K562 (cell line): ENCODE measurements around the gene MCC. TPM values are rescaled to one million over a fixed set of nuclear protein-coding genes. Genes with fewer than 3 reads are reported as not detected.

Experiments used
- ATAC-seq: fragments of 200-7000 bp; cut with Tn5 transposase; 3 replicates; pipeline ENCODE4 v1.9.1; 2020; ENCODE audit warnings: moderate library complexity
- BruUV-seq: library from RNA; stranded (reverse); fragments of 400-500 nt; replicated peaks from 2 replicates; lab custom pipeline; 2021; lab: Mats Ljungman, UMichigan
- CTCF ChIA-PET: fragments of 300-600 bp; formaldehyde crosslinking; extraction: SDS; loops from one replicate; lab custom pipeline; 2021; ENCODE audit warnings: low intra/inter-chr PET ratio; lab: Yijun Ruan, JAX
- POLR2A ChIA-PET: fragments of 300-600, 350-650 bp; sonication (Branson Sonifier 250); formaldehyde crosslinking; extraction: SDS; loops from one replicate; lab custom pipeline; 2021; ENCODE audit warnings: antibody characterized with exemption, inconsistent platforms; lab: Yijun Ruan, JAX
- DNase-seq, 4 experiments: peaks; one replicate each; pipeline versions ENCODE4 v3.0.0 to v3.0.0-alpha.2; 2011 to 2018; ENCODE audit warnings: low spot score in 3 of 4, mixed read lengths in 3 of 4; ENCODE audit errors: extremely low read depth in 1 of 4
- FAIRE-seq: peaks from 2 replicates; lab custom pipeline; 2011; peaks lifted over from hg19 to GRCh38; lab: Jason Lieb, UNC
- H2AFZ ChIP-seq: 2 replicates; pipeline ENCODE4 v1.6.0; 2011; ENCODE audit warnings: low read depth, low read length, control low read depth, inconsistent platforms
- H3K27ac ChIP-seq: fragments of 200-600 bp; 3 replicates; pipeline ENCODE4 v1.8.0; 2011; ENCODE audit warnings: low read depth, mild to moderate bottlenecking, control low read depth, inconsistent platforms, low read length, moderate library complexity, mixed read lengths; ENCODE audit errors: extremely low read depth
- H3K27me3 ChIP-seq, 2 experiments: fragments of 300-600 bp in 1 of 2; 2 replicates in 1 of 2; 3 replicates in 1 of 2; pipeline versions ENCODE4 v1.6.0 to v1.8.0; 2011; ENCODE audit warnings: inconsistent platforms in 2 of 2, low read length in 2 of 2, mild to moderate bottlenecking in 1 of 2, mixed read lengths in 1 of 2, moderate library complexity in 1 of 2; ENCODE audit not compliant: control insufficient read depth in 2 of 2, insufficient read depth in 2 of 2
- H3K36me3 ChIP-seq: fragments of 300-600 bp; 3 replicates; pipeline ENCODE4 v1.8.0; 2011; ENCODE audit warnings: mild to moderate bottlenecking, low read length, inconsistent platforms; ENCODE audit not compliant: control insufficient read depth, insufficient read depth
- H3K4me1 ChIP-seq, 2 experiments: fragments of 200-600 bp in 1 of 2; replicated peaks in 1 of 2; 2 replicates in 1 of 2; 3 replicates in 1 of 2; pipeline versions ENCODE4 v1.5.1 to v1.8.0; 2011; ENCODE audit warnings: inconsistent platforms in 2 of 2, low read length in 2 of 2, mild to moderate bottlenecking in 1 of 2, mixed read lengths in 1 of 2, moderate library complexity in 1 of 2; ENCODE audit not compliant: control insufficient read depth in 2 of 2, insufficient read depth in 2 of 2
- H3K4me2 ChIP-seq: 2 replicates; pipeline ENCODE4 v1.6.1; 2011; ENCODE audit warnings: low read length, control low read depth, inconsistent platforms, mixed read lengths; ENCODE audit not compliant: insufficient read depth
- H3K4me3 ChIP-seq: fragments of 200-600 bp; sonication (generic), shearing (Covaris generic); 2 replicates; pipeline ENCODE4 v1.5.1; 2016; ENCODE audit warnings: control low read depth, inconsistent platforms
- H3K79me2 ChIP-seq: fragments of 200-600 bp; 3 replicates; pipeline ENCODE4 v1.8.0; 2011; ENCODE audit warnings: low read length, inconsistent platforms; ENCODE audit not compliant: control insufficient read depth, insufficient read depth
- H3K9ac ChIP-seq, 2 experiments: 2 replicates each; pipeline versions ENCODE4 v1.6.0 to v1.6.1; 2011; ENCODE audit warnings: low read depth in 2 of 2, low read length in 2 of 2, control low read depth in 1 of 2, inconsistent platforms in 1 of 2, mild to moderate bottlenecking in 1 of 2, mixed read lengths in 1 of 2; ENCODE audit not compliant: insufficient read depth in 1 of 2
- H3K9me1 ChIP-seq: one replicate; pipeline ENCODE4 v1.6.0; 2011; ENCODE audit warnings: inconsistent platforms, mild to moderate bottlenecking, low read length, moderate library complexity; ENCODE audit not compliant: control insufficient read depth, insufficient read depth
- H3K9me3 ChIP-seq: replicated peaks from 2 replicates; pipeline ENCODE4 v1.5.1; 2011; ENCODE audit warnings: low read depth, low read length, inconsistent platforms; ENCODE audit not compliant: control insufficient read depth, insufficient read depth
- H4K20me1 ChIP-seq: replicated peaks from 2 replicates; pipeline ENCODE4 v1.6.1; 2011; ENCODE audit warnings: low read length, inconsistent platforms, mixed read lengths; ENCODE audit not compliant: control insufficient read depth, insufficient read depth
- CAMTA2 ChIP-seq: fragments of 250-450 bp; sonication (Bioruptor Pico); conservative IDR thresholded peaks from 2 replicates; pipeline ENCODE4 v1.5.1; 2022
- EP400 ChIP-seq: fragments of 450-650 bp; IDR thresholded peaks from 2 replicates; pipeline ENCODE4 v1.6.1; 2017; ENCODE audit warnings: antibody characterized with exemption, mild to moderate bottlenecking, moderate library complexity
- ETV1 ChIP-seq: fragments of 450-650 bp; conservative IDR thresholded peaks from 2 replicates; pipeline ENCODE4 v1.6.1; 2016; ENCODE audit warnings: missing genetic modification characterization, control low read depth, low read depth, missing compliant biosample characterization
- LARP7 ChIP-seq: fragments of 450-650 bp; IDR thresholded peaks from 2 replicates; pipeline ENCODE4 v1.6.1; 2016
- NFIC ChIP-seq: fragments of 450-650 bp; IDR thresholded peaks from 2 replicates; pipeline ENCODE4 v1.6.1; 2017; ENCODE audit warnings: mild to moderate bottlenecking, inconsistent platforms
- NR3C1 ChIP-seq: sonication (generic); formaldehyde crosslinking; IDR thresholded peaks from 2 replicates; pipeline ENCODE4 v1.8.1; 2022; ENCODE audit warnings: missing genetic modification reagents
- RAD21 ChIP-seq, 2 experiments: fragments of 250-450 bp in 1 of 2; fragments of 450-650 bp in 1 of 2; sonication (Bioruptor Pico) in 1 of 2; formaldehyde crosslinking in 1 of 2; IDR thresholded peaks in 1 of 2; conservative IDR thresholded peaks in 1 of 2; 2 replicates each; pipeline versions ENCODE4 v1.4.0 to v1.8.0; 2020 to 2022; ENCODE audit warnings: mild to moderate bottlenecking in 2 of 2, moderate library complexity in 1 of 2
- TGIF2 ChIP-seq: sonication (generic); formaldehyde crosslinking; IDR thresholded peaks from 2 replicates; pipeline ENCODE4 v1.8.1; 2022; ENCODE audit warnings: mild to moderate bottlenecking, missing genetic modification reagents, moderate library complexity
- ZNF354B ChIP-seq: fragments of 250-450 bp; sonication (Bioruptor Pico); IDR thresholded peaks from 2 replicates; pipeline ENCODE4 v1.4.0; 2020
- WGBS: fragments of 100-300 bp; shearing (Covaris generic); methylation state at CpG from one replicate; pipeline ENCODE4 v1.1.6; 2016; ENCODE audit warnings: low coverage, mixed read lengths; ENCODE audit not compliant: insufficient coverage; ENCODE audit errors: missing lambda C conversion rate; 5-methylcytosine and 5-hydroxymethylcytosine counted together
- in situ Hi-C: fragments of 300-500 bp; cut with MboI; formaldehyde crosslinking; loops from 4 replicates; pipeline ENCODE4 v1.15.0; 2018; ENCODE audit warnings: inconsistent platforms, mixed read lengths
- intact Hi-C: fragments of 100-400 bp; cut with micrococcal nuclease; formaldehyde crosslinking; loops from 2 replicates; pipeline ENCODE4 v1.14.2; 2022
- polyA plus RNA-seq, 8 experiments: library from polyadenylated mRNA; depleted of rRNA in 4 of 8; stranded (reverse) in 5 of 8; unstranded in 3 of 8; fragments of >200 nt; fragmentation: Nextera tagmentation in 2 of 8; fragmentation: Illumina TruSeq in 1 of 8; extraction: Ambion mirVana in 2 of 8; extraction: Trizol in 1 of 8; gene quantifications; 2 replicates each; pipeline versions ENCODE4 v1.2.1 to v1.2.3, GENCODE V29; 2011 to 2014; ENCODE audit warnings: inconsistent platforms in 1 of 8, missing spikeins in 1 of 8
- total RNA-seq, 7 experiments: library from RNA; depleted of rRNA in 6 of 7; stranded (reverse); fragments of >200 nt in 6 of 7; fragmentation: Illumina TruSeq in 2 of 7; extraction: Trizol in 2 of 7; gene quantifications; 2 replicates each; pipeline versions ENCODE4 v1.2.1 to v1.2.3, GENCODE V29; 2011 to 2021; ENCODE audit warnings: low replicate concordance in 1 of 7
- TF ChIP-seq, protein P1 (sequence below): sonication (generic); formaldehyde crosslinking; IDR thresholded peaks from 2 replicates; pipeline ENCODE4 v1.8.0; 2023; ENCODE audit warnings: mild to moderate bottlenecking, missing genetic modification reagents
- TF ChIP-seq, protein P2 (sequence below): fragments of 450-650 bp; IDR thresholded peaks from one replicate; pipeline ENCODE4 v1.6.1; 2018; ENCODE audit warnings: mild to moderate bottlenecking, moderate library complexity; ENCODE audit not compliant: partially characterized antibody
- TF ChIP-seq, protein P3 (sequence below), 3 experiments: IDR thresholded peaks in 2 of 3; conservative IDR thresholded peaks in 1 of 3; 2 replicates each; pipeline ENCODE4 v1.5.1; 2011 to 2012; ENCODE audit warnings: low read length in 3 of 3, mild to moderate bottlenecking in 3 of 3, control low read depth in 2 of 3, improper control_type of control experiment in 1 of 3, inconsistent platforms in 1 of 3, low read depth in 1 of 3, mixed read lengths in 1 of 3, moderate library complexity in 1 of 3; ENCODE audit not compliant: insufficient read depth in 2 of 3

The MCC gene
- total and polyA plus RNA-seq, 9 of the 15 experiments (the other 6 are each of a cell fraction or from before 2014, with no cell fraction given) = 0.04 to 0.24 (median 0.06) TPM; not detected in 1

DNA sequence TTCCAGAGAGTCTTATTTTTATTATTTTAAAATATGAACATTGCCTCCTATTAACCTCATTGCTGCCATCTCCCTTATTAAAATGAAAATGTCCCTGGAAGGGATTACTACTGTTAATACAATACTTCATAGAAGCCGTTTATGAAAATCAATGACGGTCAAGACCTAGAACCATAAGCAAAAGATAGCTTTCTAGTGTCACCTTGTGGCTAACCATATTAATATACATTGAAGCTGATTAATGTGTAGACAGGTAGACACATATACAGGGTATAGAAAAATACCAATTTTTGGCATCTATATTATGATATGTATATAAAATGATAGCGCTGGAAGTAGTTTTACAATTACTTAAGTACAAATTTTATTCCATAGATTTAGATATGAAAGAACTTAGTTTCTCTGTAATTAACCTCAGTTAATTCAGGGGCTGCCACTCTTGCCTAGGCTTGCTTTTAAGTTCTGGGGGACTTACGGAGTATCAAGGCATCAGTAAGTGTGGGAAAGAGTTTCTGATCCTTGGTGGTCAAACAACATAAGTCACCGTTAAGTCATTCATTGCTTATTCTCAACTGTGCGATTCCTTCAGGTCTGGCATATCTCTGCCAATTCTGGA, 22.7 kb upstream of the MCC start:
- Histone ChIP-seq H3K36me3 (peaks cover 7% of the 10 kb centered on the region), H2AFZ (no peak overlapping the region), H4K20me1 (no peaks in the 10 kb centered on the region), H3K4me1 (peaks cover 0 to 6% of the 10 kb centered on the region in 2 experiments; a peak in 2 of 5 replicates), H3K9me1 (no peaks in the 10 kb centered on the region), H3K27ac (no peak overlapping the region), H3K9me3 (peaks cover 5% of the 10 kb centered on the region), H3K27me3 (no peaks in the 10 kb centered on the region; a peak in 1 of 5 replicates), H3K9ac (no peak overlapping the region), H3K4me2 (no peak overlapping the region), H3K4me3 (no peak overlapping the region), H3K79me2 (peaks cover 30% of the 10 kb centered on the region)
- peak in 1 of 4 experiments; percentile 23 for DNase-seq
- in situ Hi-C loops (no loop called here), intact Hi-C loops (loop anchor here (2.0 to 5.0 kb wide), 3 partner anchors 96 to 514 kb away; no protein-coding TSS in a partner anchor)
- ChIA-PET CTCF (interaction anchor here (2.2 kb wide), 1 partner anchor 132 kb away, joined by 10 read pairs; no protein-coding TSS in a partner anchor), POLR2A (no interaction called here)
- no peak for FAIRE-seq
- BruUV-seq = no TSS peak
- ATAC-seq = no peak
- WGBS = 20% methylated on average over 6 of the region's 6 CpGs
- TF ChIP-seq NFIC (no peak), LARP7 (no peak), NR3C1 (no peak), TGIF2 (CRISPR knock-in tag) (no peak), ETV1 (tag) (no peak), RAD21 (CRISPR knock-in tag; conservative IDR thresholded peaks at IDR 0.05 in 1 of 2, IDR thresholded peaks at IDR 0.05 in 1 of 2) (peak; percentile 47 to 81), CAMTA2 (CRISPR knock-in tag) (no peak), EP400 (no peak), ZNF354B (CRISPR knock-in tag) (no peak)
- TF ChIP-seq, protein P1, sequence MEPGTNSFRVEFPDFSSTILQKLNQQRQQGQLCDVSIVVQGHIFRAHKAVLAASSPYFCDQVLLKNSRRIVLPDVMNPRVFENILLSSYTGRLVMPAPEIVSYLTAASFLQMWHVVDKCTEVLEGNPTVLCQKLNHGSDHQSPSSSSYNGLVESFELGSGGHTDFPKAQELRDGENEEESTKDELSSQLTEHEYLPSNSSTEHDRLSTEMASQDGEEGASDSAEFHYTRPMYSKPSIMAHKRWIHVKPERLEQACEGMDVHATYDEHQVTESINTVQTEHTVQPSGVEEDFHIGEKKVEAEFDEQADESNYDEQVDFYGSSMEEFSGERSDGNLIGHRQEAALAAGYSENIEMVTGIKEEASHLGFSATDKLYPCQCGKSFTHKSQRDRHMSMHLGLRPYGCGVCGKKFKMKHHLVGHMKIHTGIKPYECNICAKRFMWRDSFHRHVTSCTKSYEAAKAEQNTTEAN (CRISPR knock-in tag) = no peak
- TF ChIP-seq, protein P2, sequence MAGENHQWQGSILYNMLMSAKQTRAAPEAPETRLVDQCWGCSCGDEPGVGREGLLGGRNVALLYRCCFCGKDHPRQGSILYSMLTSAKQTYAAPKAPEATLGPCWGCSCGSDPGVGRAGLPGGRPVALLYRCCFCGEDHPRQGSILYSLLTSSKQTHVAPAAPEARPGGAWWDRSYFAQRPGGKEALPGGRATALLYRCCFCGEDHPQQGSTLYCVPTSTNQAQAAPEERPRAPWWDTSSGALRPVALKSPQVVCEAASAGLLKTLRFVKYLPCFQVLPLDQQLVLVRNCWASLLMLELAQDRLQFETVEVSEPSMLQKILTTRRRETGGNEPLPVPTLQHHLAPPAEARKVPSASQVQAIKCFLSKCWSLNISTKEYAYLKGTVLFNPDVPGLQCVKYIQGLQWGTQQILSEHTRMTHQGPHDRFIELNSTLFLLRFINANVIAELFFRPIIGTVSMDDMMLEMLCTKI = no peak
- TF ChIP-seq, protein P3, sequence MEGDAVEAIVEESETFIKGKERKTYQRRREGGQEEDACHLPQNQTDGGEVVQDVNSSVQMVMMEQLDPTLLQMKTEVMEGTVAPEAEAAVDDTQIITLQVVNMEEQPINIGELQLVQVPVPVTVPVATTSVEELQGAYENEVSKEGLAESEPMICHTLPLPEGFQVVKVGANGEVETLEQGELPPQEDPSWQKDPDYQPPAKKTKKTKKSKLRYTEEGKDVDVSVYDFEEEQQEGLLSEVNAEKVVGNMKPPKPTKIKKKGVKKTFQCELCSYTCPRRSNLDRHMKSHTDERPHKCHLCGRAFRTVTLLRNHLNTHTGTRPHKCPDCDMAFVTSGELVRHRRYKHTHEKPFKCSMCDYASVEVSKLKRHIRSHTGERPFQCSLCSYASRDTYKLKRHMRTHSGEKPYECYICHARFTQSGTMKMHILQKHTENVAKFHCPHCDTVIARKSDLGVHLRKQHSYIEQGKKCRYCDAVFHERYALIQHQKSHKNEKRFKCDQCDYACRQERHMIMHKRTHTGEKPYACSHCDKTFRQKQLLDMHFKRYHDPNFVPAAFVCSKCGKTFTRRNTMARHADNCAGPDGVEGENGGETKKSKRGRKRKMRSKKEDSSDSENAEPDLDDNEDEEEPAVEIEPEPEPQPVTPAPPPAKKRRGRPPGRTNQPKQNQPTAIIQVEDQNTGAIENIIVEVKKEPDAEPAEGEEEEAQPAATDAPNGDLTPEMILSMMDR (IDR thresholded peaks at IDR 0.05 in 2 of 3, conservative IDR thresholded peaks at IDR 0.05 in 1 of 3; ENCODE audit: insufficient read depth in 2 of 3, low read depth in 1 of 3, low read length in 3 of 3) = peak in 2 of 3 experiments; percentile 16 to 70; a peak in 3 of 6 replicates
